GM18511 (cell line): Measurements from ENCODE around the gene NEU2.
"Not testable (repeated sequence)": the region's sequence is repeated elsewhere in the genome, so short reads cannot be mapped to it uniquely, and the experiment has no call there.

ENCODE experiments used
- ATAC-seq: cut with Tn5 transposase; IDR thresholded peaks from one replicate; pipeline ENCODE4 v1.9.1; 2021; ENCODE audit warnings: mild to moderate bottlenecking, moderate library complexity; ENCODE audit not compliant: unreplicated experiment

The NEU2 gene

DNA sequence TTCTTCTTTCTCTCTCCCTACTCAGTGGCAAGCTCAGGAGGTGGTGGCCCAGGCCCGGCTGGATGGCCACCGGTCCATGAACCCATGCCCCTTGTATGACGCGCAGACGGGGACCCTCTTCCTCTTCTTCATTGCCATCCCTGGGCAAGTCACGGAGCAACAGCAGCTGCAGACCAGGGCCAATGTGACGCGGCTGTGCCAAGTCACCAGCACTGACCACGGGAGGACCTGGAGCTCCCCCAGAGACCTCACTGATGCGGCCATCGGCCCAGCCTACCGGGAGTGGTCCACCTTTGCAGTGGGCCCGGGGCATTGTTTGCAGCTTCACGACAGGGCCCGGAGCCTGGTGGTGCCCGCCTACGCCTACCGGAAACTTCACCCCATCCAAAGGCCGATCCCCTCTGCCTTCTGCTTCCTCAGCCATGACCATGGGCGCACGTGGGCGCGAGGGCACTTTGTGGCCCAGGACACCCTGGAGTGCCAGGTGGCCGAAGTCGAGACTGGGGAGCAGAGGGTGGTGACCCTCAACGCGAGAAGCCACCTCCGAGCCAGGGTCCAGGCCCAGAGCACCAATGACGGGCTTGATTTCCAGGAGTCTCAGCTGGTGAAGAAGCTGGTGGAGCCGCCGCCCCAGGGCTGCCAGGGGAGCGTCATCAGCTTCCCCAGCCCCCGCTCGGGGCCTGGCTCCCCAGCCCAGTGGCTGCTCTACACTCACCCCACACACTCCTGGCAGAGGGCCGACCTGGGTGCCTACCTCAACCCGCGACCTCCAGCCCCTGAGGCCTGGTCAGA lies 1.8 kb downstream of the NEU2 start:
- ATAC-seq = no peak

DNA sequence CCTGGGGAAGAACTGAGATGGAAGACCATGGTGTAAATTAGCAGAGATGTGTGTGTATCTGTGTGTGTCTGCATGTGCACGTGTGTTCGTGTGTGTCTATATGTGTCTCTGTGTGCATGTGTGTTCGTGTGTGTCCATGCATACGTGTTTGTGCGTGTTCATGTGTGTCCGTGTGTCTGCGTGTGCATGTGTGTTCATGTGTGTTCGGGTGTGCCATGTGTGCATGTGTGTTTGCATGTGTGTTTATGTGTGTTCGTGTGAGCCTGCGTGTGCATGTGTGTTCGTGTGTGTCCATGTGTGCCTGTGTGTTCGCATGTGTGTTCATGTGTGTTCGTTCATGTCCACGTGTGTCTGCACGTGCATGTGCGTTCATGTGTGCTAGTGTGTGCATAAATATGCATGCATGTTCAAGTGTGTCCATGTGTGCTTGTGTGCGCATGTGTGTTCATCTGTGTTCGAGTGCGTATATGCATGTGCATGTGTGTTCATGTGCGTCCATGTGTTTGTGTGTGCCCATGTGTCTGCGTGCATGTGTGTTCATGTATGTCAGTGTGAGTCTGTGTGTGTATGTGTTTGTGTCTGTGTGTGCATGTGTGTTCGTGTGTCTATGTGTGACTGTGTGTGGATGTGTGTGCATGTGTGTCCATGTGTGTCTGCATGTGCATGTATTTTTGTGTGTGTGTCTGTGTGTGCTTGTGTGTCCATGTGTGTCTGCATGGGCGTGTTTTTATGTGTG lies 3.1 kb downstream of the NEU2 start:
- no peak for ATAC-seq

DNA sequence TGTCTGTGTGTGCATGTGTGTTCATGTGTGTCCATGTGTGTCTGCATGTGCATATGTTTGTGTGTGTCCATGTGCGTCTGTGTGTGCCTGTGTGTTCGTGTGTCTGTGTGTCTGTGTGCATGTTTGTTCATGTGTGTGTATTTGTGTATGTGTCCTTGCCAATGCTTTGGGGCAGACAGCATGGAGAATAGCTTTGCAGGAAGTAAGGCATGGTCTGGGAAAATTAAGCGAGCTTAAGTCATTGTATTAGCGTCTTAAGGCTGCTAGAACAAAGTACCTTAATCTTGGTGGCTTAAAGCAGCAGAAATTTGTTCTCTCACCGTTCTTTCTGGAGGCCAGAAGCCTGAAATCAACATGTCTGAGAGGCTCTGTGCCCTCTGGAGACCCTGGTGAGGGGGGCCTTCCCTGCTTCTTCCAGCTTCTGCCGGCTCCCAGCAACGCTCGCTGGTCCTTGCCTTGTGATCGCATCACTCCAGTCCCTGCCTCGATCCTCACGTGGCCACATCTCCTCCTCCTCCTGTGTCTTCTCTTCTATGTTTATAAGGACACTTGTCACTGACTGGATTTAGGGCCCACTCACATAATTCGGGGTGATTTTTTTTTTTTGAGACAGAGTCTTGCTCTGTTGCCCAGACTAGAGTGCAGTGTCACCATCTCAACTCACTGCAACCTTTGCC lies 3.8 kb downstream of the NEU2 start:
- ATAC-seq = no peak

DNA sequence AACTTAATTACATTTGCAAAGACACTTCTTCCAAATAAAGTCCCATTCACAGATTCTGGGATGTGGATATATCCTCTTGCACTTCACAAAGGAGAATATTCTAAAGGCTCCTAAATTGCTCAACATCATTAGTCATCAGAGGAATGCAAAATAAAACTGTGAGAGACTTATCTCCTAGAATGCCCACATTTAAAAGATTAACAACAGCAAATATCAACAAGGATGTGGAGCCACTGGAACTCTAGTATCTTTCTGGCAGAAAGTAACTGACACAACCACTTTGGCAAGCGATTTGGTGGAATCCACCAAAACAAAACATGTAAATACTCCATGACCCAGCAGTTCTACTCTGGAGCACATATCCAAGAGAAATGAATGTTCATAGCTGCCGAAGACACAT lies 4.6 kb downstream of the NEU2 start:
- no peak for ATAC-seq

DNA sequence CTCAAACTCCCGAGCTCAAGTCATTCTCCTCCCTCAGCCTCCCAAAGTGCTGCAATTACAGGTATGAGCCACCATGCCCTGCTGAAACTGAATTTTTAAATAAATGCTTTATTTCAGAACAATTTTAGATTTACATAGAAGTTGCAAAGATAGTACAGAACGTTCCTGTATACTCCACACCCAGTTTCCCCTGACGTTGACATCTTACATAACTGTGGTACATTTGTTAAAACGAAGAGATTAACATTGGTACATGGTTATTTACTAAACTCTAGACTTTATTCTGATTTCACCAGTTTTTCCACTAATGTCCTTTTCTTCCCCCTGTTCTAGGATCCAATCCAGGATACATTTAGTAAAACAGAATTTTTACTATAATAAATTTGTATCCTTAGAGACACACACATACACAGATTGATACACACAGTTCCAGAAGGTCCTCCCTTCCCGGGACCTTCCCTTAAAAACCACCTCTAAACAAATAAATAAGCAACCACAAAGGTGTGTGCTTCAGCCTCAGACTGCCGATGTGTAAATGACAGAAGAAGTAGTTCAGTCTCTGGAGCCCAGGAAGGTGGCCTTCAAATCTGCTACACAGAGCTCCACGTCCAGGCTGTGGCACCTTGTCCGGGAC lies 6.9 kb downstream of the NEU2 start:
- no peak for ATAC-seq

DNA sequence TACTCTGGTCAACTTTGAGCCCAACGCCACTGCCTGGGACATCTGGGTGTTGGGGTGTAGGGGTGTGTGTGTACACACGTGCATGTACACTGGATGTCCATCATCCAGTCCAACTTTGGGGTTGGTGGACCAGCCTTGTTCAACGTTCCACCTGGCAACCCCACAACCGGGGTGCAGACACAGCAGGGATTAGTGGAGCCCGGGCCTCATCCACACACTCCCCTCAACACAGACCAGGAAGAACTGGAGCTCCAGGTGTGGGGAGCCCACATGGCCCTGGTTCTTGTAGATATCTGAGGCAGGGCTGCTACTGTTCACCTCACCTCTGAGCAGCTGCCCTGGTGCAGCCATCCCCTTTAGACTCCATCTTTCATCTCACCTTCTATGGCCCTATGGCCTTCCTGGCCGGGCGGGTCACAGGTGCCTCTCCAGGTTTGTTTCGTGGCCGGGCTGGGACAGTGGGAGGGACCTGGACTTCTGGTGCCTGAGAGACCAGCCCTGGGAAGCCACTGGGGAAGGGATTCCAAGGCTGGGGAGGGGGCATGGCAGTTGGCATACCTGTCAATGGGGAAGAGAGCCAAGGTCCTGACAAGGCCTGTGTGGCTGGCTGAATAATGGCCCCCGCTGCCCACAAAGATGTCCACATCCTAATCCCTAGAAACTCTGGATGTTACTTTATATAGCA lies 7.5 kb downstream of the NEU2 start:
- ATAC-seq = no peak

DNA sequence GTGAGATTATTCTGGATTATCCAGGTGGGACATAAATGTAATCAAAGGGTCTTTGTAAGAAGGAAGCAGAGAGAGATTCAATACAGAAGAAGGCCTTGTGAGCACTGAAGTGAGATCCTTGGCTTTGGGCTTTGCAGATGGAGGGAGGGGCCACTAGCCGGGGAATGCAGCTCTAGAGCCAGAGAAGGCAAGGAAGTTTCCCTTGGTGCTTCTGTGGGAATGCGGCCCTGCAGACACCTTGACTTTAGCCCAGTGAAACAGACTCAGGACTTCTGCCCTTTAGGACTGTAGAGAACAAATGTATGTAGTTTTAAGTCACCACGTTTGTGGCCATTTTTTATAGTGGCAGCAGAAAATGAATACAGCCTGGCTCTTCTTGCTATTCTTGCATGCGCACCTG lies 8.1 kb downstream of the NEU2 start:
- no peak for ATAC-seq

DNA sequence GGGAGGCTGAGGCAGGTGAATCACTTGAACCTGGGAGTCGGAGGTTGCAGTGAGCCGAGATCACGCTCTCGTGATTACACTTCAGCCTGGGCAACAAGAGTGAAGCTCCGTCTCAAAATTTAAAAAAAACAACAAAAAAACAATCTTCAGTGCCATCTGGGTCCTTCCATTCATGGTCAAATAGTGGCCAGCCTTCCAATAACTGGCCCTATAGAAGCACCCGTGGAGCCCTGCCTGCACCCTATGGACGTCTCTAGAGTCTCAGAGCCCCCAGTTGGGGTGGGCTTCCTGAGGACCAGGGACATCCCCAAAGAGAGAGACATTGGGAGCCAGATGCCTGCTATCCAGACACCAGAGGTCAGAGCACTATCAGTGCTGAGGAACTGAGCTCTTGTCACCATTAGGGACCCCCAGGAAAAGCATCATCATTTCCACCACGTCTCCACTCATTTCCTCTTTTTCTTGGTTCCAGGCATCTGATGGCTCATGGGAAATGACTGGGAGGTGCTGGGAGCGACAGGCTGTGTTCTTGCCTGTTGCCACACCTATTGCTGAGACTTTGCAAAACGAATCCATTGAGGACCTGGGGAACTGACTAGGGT lies 9.4 kb downstream of the NEU2 start:
- ATAC-seq = no peak

DNA sequence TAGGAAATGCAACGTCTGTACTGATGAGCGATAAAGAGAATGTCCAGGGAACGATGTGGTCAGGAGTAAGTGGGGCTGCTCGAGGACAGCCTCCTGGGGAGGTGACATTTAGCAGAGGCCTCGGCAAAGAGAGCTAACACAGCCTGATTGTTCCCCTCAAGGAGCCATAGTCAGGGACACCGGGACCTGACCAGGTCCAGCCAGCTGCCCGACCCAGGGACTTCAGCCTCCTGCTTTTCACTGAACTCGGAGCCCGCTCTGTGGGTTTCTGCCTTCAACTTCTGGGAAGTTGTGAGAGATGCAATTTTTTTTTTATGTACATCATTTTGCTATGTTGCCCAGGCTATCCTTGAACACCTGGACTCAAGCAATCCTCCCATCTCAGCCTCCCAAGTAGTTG lies 10.1 kb downstream of the NEU2 start:
- no peak for ATAC-seq

DNA sequence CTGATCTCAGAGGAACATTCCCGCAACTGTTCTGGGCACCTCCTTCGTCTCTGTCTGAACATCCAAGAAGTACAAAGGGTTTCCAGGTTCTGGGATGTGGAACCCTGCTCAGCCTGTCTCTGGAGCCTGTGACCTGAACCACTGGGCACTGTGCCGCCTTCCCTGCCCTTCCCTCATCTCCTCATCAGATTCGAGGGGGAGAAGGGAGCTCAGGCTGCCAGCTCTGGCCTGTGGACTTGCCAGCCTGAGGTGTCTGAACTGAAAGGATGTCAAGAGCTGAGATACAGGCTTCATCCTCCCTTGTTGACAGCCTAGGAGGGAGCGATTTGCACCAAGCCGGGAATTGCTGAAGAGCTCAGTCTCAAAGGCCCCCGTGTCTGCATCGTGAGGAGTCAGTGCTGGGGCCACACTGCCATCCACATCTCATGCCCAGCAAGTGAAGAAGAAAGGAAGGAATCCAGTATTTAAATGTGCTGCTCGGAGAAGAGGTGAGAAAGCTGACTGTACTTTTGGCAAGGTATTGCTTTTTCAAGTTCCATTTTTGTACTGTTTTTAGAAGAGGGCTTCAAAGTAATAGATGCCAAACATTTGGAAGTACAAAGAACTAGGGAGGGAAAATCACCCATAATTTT lies 12.6 kb downstream of the NEU2 start:
- ATAC-seq = no peak

DNA sequence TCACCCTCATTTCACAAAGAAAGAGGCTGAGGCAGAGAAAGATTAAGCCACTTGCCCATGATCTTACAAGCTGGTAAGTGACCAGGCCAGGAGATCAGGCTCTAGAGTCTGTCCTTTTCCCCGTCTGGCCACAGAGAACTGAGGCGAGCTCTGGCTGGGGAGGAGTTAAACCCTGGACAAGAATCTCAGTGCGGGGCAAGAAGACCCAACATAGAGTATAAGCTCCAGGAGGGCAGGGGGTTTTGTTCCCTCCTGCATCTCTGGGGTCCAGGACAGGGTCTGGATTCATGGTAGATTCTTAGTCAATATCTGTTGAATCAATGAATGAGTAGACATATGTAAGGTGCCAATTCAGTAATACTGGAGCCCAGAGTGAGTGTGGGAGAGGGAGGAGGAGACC lies 14.7 kb downstream of the NEU2 start:
- no peak for ATAC-seq

DNA sequence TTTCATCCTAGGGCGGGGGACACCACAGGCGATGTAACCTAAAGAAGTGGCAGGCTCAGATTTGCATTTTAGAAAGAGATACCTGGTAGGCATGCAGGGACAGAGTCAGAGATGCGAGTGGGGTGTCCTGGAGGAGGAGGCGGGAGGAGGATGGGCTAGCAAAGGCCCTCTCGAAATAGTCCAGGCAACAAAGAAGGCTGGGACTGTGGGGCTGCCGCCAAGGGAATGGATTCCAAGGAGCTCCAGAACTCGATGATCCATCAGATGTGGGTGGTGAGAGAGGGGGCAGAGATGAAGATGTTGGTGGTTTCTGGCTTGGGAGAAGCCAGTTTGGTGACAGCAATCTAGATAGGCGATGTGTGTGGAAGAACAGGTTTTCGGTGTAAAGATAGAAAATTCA lies 15.2 kb downstream of the NEU2 start:
- no peak for ATAC-seq

DNA sequence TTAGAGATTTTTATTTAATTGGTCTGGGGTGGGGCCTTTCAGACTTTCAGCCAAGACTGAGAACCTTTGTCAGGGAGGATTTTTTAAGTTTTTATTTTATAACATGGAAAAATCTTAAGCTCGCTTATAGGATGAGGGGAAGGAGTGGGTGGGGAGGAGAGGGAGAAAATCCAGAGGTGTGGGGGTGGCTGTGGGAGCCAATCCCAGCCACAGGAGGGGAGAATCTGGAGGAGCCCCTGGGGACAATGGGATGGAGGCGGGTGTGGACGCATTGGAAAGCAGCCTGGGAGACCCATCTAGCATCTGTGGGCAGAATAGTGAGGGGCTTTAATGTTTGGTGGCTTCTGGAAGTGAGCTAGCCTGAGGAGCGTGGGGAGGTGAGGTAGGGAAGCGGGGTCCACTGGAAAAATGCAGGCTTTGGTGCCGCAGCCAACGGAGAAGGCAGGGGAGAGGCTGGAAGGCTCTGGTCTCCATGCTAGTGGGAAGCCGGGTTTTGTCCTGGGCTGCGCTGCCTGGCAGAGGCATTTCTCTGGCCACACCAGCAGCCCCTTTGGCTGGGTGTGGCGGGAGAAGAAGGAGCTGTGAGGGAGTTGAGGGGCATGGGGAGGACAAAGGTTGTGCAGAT lies 16.2 kb downstream of the NEU2 start:
- ATAC-seq = no peak

DNA sequence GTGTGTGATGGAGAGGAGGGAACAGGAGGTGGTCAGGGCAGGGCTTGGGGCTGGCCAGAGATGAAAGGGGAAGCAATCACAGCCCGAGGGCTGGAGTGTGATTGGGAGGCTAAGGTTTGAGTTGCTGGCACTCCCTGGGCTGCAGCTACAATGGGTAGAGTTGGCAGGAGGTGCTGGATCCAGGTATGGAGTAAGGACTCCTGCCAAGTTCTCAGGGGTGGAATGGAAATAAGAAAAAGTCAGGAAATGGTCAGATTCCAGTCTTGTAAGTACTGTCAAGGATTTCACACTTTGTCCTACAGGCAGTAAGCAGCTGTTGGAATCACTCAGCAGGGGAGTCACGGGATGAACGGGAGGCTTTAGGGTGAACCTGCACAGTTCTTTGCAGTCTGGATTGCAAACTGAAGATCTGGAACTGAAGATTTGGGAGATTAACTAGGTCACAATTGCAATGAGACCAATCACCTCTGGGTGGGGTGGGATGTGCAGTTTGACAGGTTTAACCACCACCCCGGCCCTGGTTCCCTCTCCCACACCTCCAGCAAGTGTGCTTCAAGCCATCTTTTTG lies 16.8 kb downstream of the NEU2 start:
- no peak for ATAC-seq

DNA sequence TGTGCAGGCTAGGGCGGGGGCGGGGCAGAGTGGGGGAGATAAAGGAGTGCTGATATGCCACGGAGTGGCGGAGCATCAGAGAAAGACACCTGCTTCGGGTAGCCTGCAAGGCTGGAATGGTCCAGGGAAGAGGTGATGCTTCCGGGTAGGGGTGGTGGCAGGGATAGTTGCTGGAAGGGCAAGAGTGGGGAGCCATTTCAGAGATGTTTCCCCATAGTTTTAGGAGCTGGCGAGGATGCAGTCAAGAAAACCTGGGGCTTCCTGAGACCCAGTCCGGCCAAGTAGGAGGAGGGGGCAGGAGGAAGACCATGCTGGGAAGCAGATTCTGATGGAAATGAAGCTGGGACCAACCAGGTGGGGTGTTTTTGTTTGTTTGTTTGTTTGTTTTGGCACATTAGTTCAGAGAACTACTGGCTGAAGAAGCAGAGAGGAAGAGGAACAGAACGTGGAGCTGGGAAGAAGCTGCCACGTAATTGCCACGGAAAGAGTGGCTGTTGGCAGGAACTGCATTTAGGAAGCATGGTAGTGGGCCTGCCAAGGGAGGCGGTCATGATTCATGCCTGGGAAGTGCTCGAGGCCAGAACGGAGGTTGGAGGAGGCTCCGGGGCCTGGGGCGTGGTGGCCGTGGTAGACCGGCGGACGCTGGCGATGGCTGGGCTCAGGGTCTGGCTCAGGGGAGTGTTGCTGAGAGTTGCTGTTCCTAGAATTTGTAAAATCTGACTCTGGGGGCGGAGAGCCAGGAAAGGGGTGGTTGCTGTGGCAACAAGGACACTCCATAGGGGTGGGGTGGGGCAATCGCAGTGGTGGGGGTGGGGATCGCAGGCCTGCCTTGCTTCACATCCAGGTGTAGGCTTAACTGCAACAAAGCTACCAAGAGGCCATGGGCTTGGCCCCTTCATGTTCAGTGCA lies 19.0 kb downstream of the NEU2 start:
- no peak for ATAC-seq

DNA sequence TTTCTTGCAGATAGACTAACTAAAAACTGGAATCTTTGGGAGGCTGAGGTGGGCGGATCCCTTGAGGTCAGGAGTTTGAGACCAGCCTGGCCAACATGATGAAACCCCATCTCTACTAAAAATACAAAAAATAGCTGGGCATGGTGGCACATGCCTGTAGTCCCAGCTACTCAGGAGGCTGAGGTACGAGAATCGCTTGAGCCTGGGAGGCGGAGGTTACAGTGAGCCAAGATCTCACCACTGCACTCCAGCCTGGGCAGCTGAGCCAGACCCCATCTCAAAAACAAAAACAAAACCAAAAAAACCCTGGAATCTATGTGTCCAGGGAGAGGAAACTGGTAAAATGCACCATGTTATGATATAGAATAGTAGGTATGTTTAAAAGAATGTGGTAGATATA lies 20.0 kb downstream of the NEU2 start:
- not testable (repeated sequence) for ATAC-seq

DNA sequence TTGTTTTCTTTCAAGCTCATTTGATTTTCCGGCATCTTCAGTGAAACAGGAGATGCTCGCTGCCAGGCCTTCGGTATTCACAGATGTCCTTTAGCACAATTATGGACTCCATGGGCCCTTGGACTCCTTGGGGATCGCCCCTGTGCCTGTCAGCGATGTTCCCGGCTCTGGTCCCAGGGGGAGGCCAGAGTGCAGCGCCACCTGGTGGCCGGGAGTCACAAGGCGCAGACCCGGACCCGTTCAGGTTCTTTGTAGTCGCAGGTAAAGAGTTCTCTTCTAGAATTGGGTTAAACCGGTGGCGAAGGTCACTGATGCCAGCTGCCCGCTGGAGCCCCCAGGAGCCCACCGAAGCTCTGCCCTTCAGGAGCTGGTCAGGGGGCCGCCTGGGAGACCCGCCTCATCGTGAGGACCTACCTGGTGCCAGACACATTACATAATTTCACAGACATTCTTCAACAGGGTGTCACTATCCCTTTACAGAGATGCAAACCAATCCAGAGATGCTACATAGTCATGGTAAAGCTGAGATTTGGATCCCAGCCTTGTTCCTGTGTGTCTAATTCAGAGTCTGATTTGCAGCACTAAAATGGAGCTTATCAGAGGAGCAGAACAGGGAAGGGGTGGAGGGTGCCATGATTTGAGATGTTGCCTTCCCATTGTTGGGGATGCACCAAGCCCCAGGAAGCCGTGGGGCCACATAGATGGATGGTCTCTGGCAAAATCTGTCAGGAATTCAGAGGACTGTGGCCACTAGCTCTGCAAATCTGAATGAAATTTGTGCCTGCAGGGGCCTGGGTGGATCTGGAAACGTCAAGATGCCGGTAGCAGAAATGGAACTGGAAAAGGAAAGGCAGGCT lies 21.7 kb downstream of the NEU2 start:
- ATAC-seq = peak; percentile 52
